ENCODE measurements around the gene RALA.

GRCh38 chr7:39670052-39670451 lies 46.7 kb downstream of the RALA start:
- no peak for TF ChIP-seq POLR2A (IDR thresholded peaks at IDR 0.05)
- TF ChIP-seq, protein P1, sequence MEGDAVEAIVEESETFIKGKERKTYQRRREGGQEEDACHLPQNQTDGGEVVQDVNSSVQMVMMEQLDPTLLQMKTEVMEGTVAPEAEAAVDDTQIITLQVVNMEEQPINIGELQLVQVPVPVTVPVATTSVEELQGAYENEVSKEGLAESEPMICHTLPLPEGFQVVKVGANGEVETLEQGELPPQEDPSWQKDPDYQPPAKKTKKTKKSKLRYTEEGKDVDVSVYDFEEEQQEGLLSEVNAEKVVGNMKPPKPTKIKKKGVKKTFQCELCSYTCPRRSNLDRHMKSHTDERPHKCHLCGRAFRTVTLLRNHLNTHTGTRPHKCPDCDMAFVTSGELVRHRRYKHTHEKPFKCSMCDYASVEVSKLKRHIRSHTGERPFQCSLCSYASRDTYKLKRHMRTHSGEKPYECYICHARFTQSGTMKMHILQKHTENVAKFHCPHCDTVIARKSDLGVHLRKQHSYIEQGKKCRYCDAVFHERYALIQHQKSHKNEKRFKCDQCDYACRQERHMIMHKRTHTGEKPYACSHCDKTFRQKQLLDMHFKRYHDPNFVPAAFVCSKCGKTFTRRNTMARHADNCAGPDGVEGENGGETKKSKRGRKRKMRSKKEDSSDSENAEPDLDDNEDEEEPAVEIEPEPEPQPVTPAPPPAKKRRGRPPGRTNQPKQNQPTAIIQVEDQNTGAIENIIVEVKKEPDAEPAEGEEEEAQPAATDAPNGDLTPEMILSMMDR (IDR thresholded peaks at IDR 0.05): no peak

All from transverse colon (tissue), 3 donors.